ENCODE data around the gene ZNF846.
A peak's percentile ranks its signal among the peaks of the same experiment; 100 is the strongest.
"Not testable (repeated sequence)": the region's sequence is repeated elsewhere in the genome, so short reads cannot be mapped to it uniquely, and the experiment has no call there.

Gene ZNF846

GRCh38 chr19:9768175-9769112 is at the start of gene ZNF846:
TSS of gene ZNF846 (minus strand) at chr19:9768738. CDS start at chr19:9764950, 3,788 bp downstream.
- FAIRE-seq, result peak; percentile 90

- no peak for FAIRE-seq
These were observed 49.7 kb upstream of the ZNF846 start for GRCh38 chr19:9818175-9818733.

GRCh38 chr19:9811139-9811538 is 42.6 kb upstream of the ZNF846 start:
- FAIRE-seq, result no peak

- no peak for FAIRE-seq
These were observed 40.6 kb upstream of the ZNF846 start for GRCh38 chr19:9808855-9809824.

GRCh38 chr19:9806803-9807202 is 38.3 kb upstream of the ZNF846 start:
- no peak for FAIRE-seq

- no peak for FAIRE-seq
These were observed 33.4 kb upstream of the ZNF846 start for GRCh38 chr19:9801976-9802375.

GRCh38 chr19:9799162-9799561 is 30.6 kb upstream of the ZNF846 start:
- no peak for FAIRE-seq

- FAIRE-seq, result peak; percentile 98
These were observed 29.3 kb upstream of the ZNF846 start for GRCh38 chr19:9797871-9798270.

GRCh38 chr19:9796113-9796773 is 27.7 kb upstream of the ZNF846 start:
- peak; percentile 97 for FAIRE-seq

GRCh38 chr19:9793071-9793591 is 24.6 kb upstream of the ZNF846 start:
- FAIRE-seq, result no peak

GRCh38 chr19:9792206-9793070 is 23.9 kb upstream of the ZNF846 start:
- no peak for FAIRE-seq

GRCh38 chr19:9791552-9792205 is 23.1 kb upstream of the ZNF846 start:
- FAIRE-seq, result no peak

- FAIRE-seq, result not testable (repeated sequence)
These were observed 22.5 kb upstream of the ZNF846 start for GRCh38 chr19:9791073-9791367.

- FAIRE-seq, result not testable (repeated sequence)
These were observed 21.0 kb upstream of the ZNF846 start for GRCh38 chr19:9789579-9789978.

GRCh38 chr19:9789066-9789465 is 20.5 kb upstream of the ZNF846 start:
- FAIRE-seq, result no peak

- not testable (repeated sequence) for FAIRE-seq
These were observed 20.1 kb upstream of the ZNF846 start for GRCh38 chr19:9788604-9789003.

GRCh38 chr19:9786819-9787218 is 18.3 kb upstream of the ZNF846 start:
- no peak for FAIRE-seq

- FAIRE-seq, result no peak
These were observed 17.8 kb upstream of the ZNF846 start for GRCh38 chr19:9786342-9786741.

- peak; percentile 86 for FAIRE-seq
These were observed 17.1 kb upstream of the ZNF846 start for GRCh38 chr19:9785367-9786331.

GRCh38 chr19:9784163-9784496 is 15.6 kb upstream of the ZNF846 start:
- not testable (repeated sequence) for FAIRE-seq

All from endometrium (tissue), 2 donors.